22Rv1 (cell line): ENCODE measurements around the gene ADGRD1.

Experiments
- CTCF ChIP-seq: fragments of 450-650 bp; IDR thresholded peaks from 2 replicates; pipeline ENCODE4 v1.5.1; 2017; ENCODE audit warnings: mild to moderate bottlenecking
- ZFX ChIP-seq: fragments of 450-650 bp; IDR thresholded peaks from 2 replicates; pipeline ENCODE4 v1.6.1; 2017; ENCODE audit warnings: antibody characterized with exemption, borderline replicate concordance

DNA sequence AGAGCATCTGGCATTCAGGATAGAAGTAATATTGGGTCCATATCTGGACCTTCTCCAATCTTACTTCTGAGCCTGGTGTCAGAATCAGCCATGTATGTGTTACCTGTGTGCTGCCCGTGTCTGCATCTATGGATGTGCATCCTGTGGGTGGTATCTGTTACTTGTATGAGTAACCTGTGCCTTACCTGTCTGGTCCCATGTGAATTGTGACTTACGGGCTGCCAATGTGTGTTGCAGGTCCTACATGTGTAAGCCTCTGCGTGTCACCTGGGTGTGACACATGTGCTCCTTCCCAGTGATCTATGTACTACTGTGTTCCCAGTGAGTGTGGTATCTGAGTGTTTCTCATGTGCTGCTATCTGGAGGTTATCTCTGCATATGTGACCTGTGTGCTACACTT lies 208.4 kb downstream of the ADGRD1 start:
- TF ChIP-seq CTCF, result no peak
- TF ChIP-seq ZFX, result no peak
